Upper lobe of left lung (tissue), 4 donors: Measurements from ENCODE around the gene SLC9C2.

Experiments
- EP300 ChIP-seq, 4 donors: sonication (generic); formaldehyde crosslinking; IDR thresholded peaks; one replicate each; pipeline ENCODE4 v1.5.1; 2017; ENCODE audit warnings: antibody characterized with exemption in 4 of 4, control low read depth in 2 of 4
- TF ChIP-seq, protein P1 (sequence below), 6 experiments: fragments of 450-650 bp in 4 of 6; fragments of 200-600 bp in 2 of 6; sonication (generic) in 2 of 6; IDR thresholded peaks; one replicate each; pipeline ENCODE4 v1.5.1; 2016 to 2019; ENCODE audit warnings: antibody characterized with exemption in 6 of 6

- TF ChIP-seq, protein P1, sequence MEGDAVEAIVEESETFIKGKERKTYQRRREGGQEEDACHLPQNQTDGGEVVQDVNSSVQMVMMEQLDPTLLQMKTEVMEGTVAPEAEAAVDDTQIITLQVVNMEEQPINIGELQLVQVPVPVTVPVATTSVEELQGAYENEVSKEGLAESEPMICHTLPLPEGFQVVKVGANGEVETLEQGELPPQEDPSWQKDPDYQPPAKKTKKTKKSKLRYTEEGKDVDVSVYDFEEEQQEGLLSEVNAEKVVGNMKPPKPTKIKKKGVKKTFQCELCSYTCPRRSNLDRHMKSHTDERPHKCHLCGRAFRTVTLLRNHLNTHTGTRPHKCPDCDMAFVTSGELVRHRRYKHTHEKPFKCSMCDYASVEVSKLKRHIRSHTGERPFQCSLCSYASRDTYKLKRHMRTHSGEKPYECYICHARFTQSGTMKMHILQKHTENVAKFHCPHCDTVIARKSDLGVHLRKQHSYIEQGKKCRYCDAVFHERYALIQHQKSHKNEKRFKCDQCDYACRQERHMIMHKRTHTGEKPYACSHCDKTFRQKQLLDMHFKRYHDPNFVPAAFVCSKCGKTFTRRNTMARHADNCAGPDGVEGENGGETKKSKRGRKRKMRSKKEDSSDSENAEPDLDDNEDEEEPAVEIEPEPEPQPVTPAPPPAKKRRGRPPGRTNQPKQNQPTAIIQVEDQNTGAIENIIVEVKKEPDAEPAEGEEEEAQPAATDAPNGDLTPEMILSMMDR (IDR thresholded peaks at IDR 0.05) = no peak
- TF ChIP-seq EP300 (IDR thresholded peaks at IDR 0.05) = no peak
These were observed 135.4 kb downstream of the SLC9C2 start for GRCh38 chr1:173467426-173467825.
